ENCODE measurements around the gene GTF2H1. TPM values are rescaled to one million over a fixed set of nuclear protein-coding genes. Genes with fewer than 3 reads are reported as not detected.

The GTF2H1 gene
- total and polyA plus RNA-seq, 3 donors from 2014 or later: 79.2 to 111 (median 103) TPM

DNA sequence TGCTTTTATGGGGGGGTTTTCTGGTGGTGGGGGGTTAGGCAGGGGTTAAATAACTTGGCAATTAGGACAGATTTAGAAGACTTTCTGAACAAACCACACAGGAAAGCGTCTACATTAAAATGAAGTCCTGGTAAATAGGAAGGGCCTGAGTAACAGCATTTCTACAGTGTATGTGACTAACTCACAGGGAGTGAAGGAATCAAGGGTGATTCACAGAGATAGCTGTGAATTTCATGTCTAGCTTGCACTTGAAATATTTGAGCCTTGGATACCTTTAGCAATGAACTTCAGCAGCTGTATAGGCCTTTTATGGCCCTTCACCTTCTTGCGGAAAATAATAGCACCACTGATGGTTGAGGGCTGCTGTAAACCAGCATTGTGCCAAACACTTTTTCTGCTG lies 45.9 kb downstream of the GTF2H1 start:
- H3K4me3 ChIP-seq: no peak overlapping the region
- no peaks in the 10 kb centered on the region for H3K9me3 ChIP-seq
- no peaks in the 10 kb centered on the region for H3K4me1 ChIP-seq
- no peaks in the 10 kb centered on the region for H3K36me3 ChIP-seq (ENCODE audit: low read depth, missing control alignments)
- WGBS, 2 donors: 63 to 83% methylated on average over 2 of the region's 2 CpGs
- intact Hi-C loops (cut with DNase I; ENCODE audit: low total_unique reads): no loop called here
- no peak for DNase-seq
- H3K27ac ChIP-seq: no peak overlapping the region
- H3K27me3 ChIP-seq: no peaks in the 10 kb centered on the region
- TF ChIP-seq, protein P1, sequence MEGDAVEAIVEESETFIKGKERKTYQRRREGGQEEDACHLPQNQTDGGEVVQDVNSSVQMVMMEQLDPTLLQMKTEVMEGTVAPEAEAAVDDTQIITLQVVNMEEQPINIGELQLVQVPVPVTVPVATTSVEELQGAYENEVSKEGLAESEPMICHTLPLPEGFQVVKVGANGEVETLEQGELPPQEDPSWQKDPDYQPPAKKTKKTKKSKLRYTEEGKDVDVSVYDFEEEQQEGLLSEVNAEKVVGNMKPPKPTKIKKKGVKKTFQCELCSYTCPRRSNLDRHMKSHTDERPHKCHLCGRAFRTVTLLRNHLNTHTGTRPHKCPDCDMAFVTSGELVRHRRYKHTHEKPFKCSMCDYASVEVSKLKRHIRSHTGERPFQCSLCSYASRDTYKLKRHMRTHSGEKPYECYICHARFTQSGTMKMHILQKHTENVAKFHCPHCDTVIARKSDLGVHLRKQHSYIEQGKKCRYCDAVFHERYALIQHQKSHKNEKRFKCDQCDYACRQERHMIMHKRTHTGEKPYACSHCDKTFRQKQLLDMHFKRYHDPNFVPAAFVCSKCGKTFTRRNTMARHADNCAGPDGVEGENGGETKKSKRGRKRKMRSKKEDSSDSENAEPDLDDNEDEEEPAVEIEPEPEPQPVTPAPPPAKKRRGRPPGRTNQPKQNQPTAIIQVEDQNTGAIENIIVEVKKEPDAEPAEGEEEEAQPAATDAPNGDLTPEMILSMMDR (IDR thresholded peaks at IDR 0.05): no peak
- no peak for TF ChIP-seq POLR2A (IDR thresholded peaks at IDR 0.05)

DNA sequence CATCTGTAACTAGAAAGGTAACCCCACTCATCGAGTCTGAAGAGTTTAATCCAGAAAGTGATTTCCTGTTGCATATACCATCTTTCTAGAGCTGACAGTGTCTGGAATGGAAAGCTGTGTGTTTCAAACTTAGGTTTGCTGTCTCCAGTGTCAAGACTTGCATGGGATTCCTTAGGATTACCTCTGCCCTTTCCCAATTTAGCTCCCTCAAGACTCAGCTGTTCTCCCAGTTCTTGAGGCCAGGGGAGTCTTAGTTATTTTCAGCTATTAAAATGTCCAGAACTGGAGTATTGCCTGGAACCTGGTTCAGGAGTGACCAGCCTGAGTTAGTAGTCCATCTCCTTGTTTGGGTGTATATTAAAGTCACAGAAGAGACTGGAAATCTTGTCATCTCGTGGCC lies 47.0 kb downstream of the GTF2H1 start:
- Histone ChIP-seq H3K36me3 (ENCODE audit: low read depth, missing control alignments) (no peaks in the 10 kb centered on the region), H3K27ac (no peak overlapping the region), H3K9me3 (no peaks in the 10 kb centered on the region), H3K27me3 (no peaks in the 10 kb centered on the region), H3K4me3 (no peak overlapping the region), H3K4me1 (no peaks in the 10 kb centered on the region)
- TF ChIP-seq, protein P1 (IDR thresholded peaks at IDR 0.05): no peak
- no peak for TF ChIP-seq POLR2A (IDR thresholded peaks at IDR 0.05)
- no peak for DNase-seq
- intact Hi-C loops (cut with DNase I; ENCODE audit: low total_unique reads): no loop called here
- 72 to 87% methylated on average over 2 of the region's 2 CpGs for WGBS, 2 donors

DNA sequence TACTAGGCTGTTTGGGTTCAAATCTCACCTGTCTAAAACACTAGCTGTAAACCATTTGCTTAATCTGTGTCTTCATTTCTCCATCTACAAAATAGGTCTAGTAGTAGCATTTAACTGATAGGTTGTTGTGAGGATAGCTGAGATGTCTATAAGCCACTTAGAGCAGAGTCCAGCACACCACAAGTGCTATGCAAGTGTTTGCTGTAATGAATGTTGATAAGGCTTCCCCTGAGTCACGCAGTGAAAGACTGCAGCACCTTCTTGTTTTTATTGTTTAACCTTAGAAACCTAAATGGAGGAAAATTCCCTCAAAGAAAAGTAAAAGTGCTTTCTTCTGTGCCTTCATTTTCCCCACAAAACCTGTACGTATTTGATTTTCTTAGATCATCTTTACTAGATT lies 48.9 kb downstream of the GTF2H1 start:
- no peak overlapping the region for H3K27ac ChIP-seq
- no peaks in the 10 kb centered on the region for H3K27me3 ChIP-seq
- intact Hi-C loops (cut with DNase I; ENCODE audit: low total_unique reads): no loop called here
- H3K4me1 ChIP-seq: no peaks in the 10 kb centered on the region
- no peaks in the 10 kb centered on the region for H3K36me3 ChIP-seq (ENCODE audit: low read depth, missing control alignments)
- H3K9me3 ChIP-seq: no peaks in the 10 kb centered on the region
- H3K4me3 ChIP-seq: no peak overlapping the region
- WGBS, 2 donors: 90% methylated on average over 2 of the region's 2 CpGs
- no peak for DNase-seq
- TF ChIP-seq, protein P1 (IDR thresholded peaks at IDR 0.05): no peak
- no peak for TF ChIP-seq POLR2A (IDR thresholded peaks at IDR 0.05)

DNA sequence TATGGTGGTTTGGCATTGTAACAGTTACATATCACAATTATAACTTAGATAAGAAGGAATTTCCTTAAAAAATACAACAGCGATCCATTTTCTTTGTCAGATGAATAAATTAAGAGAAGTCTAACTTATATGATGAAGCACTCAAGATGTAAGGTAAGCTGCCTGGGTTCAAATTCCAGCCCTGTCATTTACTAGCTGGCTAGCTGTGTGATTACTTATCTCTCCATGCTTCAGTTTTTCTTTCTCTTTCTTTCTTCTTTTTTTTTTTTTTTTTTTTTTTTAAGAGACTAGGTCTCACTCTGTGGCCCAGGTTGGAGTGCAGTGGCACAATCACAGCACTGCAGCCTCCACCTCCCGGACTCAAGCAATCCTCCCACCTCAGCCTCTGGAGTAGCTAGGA lies 49.8 kb downstream of the GTF2H1 start:
- no peaks in the 10 kb centered on the region for H3K9me3 ChIP-seq
- H3K27ac ChIP-seq: no peak overlapping the region
- intact Hi-C loops (cut with DNase I; ENCODE audit: low total_unique reads): no loop called here
- TF ChIP-seq, protein P1 (IDR thresholded peaks at IDR 0.05): no peak
- WGBS, 2 donors: 87 to 94% methylated on average over 2 of the region's 2 CpGs
- DNase-seq: no peak
- no peaks in the 10 kb centered on the region for H3K36me3 ChIP-seq (ENCODE audit: low read depth, missing control alignments)
- H3K27me3 ChIP-seq: no peaks in the 10 kb centered on the region
- H3K4me1 ChIP-seq: no peaks in the 10 kb centered on the region
- no peak overlapping the region for H3K4me3 ChIP-seq

DNA sequence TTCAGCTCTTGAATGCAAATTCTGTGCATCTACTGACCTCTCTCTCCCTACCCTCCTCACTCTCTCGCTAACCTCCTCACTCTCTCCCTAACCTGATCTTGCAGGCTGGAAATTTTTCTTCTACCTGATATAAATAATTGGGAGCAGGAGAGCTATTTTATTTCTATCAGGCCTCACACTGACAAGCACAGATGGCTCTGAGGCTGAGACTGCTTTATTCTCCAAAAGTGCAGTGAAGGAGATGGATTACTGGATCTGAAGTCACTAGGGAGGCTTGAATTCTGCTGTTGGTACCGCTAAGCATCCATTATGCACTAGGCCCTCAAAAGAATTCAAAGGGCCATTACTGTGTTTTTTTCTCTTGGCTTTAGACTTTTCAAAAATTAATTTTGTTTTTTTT lies 52.6 kb downstream of the GTF2H1 start:
- H3K9me3 ChIP-seq: no peaks in the 10 kb centered on the region
- WGBS, 2 donors: 82 to 94% methylated on average over 2 of the region's 2 CpGs
- H3K4me1 ChIP-seq: no peaks in the 10 kb centered on the region
- no peak overlapping the region for H3K4me3 ChIP-seq
- no peak overlapping the region for H3K27ac ChIP-seq
- DNase-seq: no peak
- intact Hi-C loops (cut with DNase I; ENCODE audit: low total_unique reads): no loop called here
- H3K36me3 ChIP-seq (ENCODE audit: low read depth, missing control alignments): no peaks in the 10 kb centered on the region
- TF ChIP-seq, protein P1 (IDR thresholded peaks at IDR 0.05): no peak
- no peak for TF ChIP-seq POLR2A (IDR thresholded peaks at IDR 0.05)
- H3K27me3 ChIP-seq: no peaks in the 10 kb centered on the region

Data from testis (tissue), 3 donors.